ENCODE measurements around the gene PCBP2. TPM values are rescaled to one million over a fixed set of nuclear protein-coding genes. Genes with fewer than 3 reads are reported as not detected.

Gene PCBP2
- total and polyA plus RNA-seq, 2 of the 4 experiments (the other 2 are of a cell fraction): 190 to 586 TPM

DNA sequence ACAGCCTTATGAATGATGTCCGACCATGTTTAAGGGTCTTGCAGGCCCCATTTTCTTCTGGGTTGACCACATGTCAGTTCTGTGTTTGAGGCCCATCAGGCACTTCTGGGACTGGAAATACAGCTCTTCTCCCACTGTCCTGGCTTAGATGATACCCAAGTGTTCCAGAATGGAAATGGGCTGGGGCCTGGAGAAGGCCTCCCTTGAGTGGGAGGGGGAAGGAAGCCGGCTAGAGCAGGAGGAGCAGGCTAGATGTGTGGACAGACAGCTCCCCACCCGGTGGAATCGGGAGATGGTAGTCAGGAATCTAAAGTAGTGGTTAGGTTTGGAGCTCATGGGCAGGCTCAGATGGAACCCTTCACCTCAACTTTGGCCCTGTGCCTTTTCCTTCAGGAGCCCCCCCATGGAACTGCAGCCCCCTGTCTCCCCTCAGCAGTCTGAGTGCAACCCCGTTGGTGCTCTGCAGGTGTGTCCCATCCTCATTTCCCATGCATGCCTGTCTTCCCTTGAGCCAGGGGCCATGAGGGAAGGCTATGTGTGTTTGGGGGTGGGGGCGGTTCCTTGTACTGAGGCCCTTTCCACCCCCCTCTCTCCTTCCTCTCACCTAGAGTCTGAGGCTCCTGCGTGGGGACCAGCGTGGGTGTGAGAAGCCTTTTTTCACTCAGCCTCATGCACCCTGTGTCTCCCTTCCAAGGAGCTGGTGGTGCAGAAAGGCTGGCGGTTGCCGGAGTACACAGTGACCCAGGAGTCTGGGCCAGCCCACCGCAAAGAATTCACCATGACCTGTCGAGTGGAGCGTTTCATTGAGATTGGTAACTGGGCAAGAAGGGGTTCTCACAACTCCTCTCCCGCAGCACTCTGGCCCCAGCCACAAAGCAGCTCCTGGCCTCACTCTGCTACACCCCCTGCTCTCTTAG, 52.4 kb downstream of the PCBP2 start (continued):
- TF ChIP-seq, protein P1, sequence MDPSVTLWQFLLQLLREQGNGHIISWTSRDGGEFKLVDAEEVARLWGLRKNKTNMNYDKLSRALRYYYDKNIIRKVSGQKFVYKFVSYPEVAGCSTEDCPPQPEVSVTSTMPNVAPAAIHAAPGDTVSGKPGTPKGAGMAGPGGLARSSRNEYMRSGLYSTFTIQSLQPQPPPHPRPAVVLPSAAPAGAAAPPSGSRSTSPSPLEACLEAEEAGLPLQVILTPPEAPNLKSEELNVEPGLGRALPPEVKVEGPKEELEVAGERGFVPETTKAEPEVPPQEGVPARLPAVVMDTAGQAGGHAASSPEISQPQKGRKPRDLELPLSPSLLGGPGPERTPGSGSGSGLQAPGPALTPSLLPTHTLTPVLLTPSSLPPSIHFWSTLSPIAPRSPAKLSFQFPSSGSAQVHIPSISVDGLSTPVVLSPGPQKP (IDR thresholded peaks at IDR 0.05; ENCODE audit: borderline replicate concordance, low read depth, low read length): no peak
- TF ChIP-seq FOS (IDR thresholded peaks at IDR 0.05; ENCODE audit: low read depth, low read length): no peak

DNA sequence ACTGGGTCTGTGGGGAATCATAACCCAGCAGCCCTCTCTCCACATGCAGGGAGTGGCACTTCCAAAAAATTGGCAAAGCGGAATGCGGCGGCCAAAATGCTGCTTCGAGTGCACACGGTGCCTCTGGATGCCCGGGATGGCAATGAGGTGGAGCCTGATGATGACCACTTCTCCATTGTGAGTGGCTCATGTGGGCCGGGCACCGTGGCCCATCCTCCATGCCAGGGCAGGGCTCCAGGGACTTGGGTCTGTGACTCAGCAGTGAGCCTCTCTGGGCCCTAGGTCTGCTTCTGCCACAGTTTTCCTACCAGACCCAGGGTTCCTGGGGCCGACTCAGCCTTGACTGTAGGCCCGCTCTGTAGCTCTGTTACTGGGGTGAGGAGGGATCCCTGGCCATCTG, 53.2 kb downstream of the PCBP2 start:
- Histone ChIP-seq H3K4me2 (ENCODE audit: low read depth, low read length) (no peak overlapping the region), H3K9ac (ENCODE audit: low read depth, low read length) (no peak overlapping the region), H3K4me1 (ENCODE audit: control insufficient read depth, insufficient read depth, low read length) (peaks cover 7% of the 10 kb centered on the region), H3K9me3 (ENCODE audit: control insufficient read depth, insufficient read depth, low read length) (no peaks in the 10 kb centered on the region), H3K56ac (ENCODE audit: extremely low read depth, insufficient read depth, low read length) (no peak overlapping the region), H4K20me1 (ENCODE audit: insufficient read depth, low read length) (no peaks in the 10 kb centered on the region), H3K14ac (replicated peaks; ENCODE audit: low read depth, low read length) (no peak overlapping the region), H3K4me3 (ENCODE audit: insufficient read depth, low read depth, low read length) (no peak overlapping the region), H3K9me1 (ENCODE audit: insufficient read depth, low read length) (peaks cover 8% of the 10 kb centered on the region), H2BK15ac (ENCODE audit: low read depth, low read length) (no peak overlapping the region), H3K27ac (ENCODE audit: insufficient read depth, low read length) (no peak overlapping the region), H4K8ac (ENCODE audit: low read depth in 2 of 2, low read length in 2 of 2) (no peak overlapping the region), H4K5ac (ENCODE audit: low read depth, low read length) (no peak overlapping the region), H3K23ac (ENCODE audit: low read depth, low read length) (no peak overlapping the region), H2BK120ac (ENCODE audit: low read depth, low read length) (no peak overlapping the region), H2BK5ac (ENCODE audit: low read depth, low read length, poor library complexity, severe bottlenecking) (peak overlapping the region; percentile 63), H2BK20ac (ENCODE audit: low read depth, low read length) (no peak overlapping the region), H3K4ac (ENCODE audit: low read depth, low read length) (no peak overlapping the region), H3K79me1 (ENCODE audit: low read depth in 1 of 2, low read length in 2 of 2) (peaks cover 8 to 48% of the 10 kb centered on the region in 2 experiments; a peak in 3 of 4 replicates), H2AK9ac (replicated peaks; ENCODE audit: low read depth, low read length, poor library complexity) (peak overlapping the region; percentile 4), H3K18ac (ENCODE audit: low read depth, low read length) (no peak overlapping the region), H2AK5ac (ENCODE audit: low read depth, low read length) (no peak overlapping the region), H4K91ac (ENCODE audit: insufficient read depth, low read depth, low read length) (no peak overlapping the region), H3K27me3 (ENCODE audit: control insufficient read depth, insufficient read depth, low read length) (no peaks in the 10 kb centered on the region), H2AFZ (replicated peaks; ENCODE audit: low read length, poor library complexity) (peak overlapping the region; percentile 3), H3K36me3 (ENCODE audit: control insufficient read depth, insufficient read depth, low read length) (peaks cover 28% of the 10 kb centered on the region)
- POLR2A ChIA-PET (ENCODE audit: unreplicated experiment): no interaction called here
- DNase-seq: peak; percentile 49
- no TSS peak for BruUV-seq (replicated peaks)
- dilution Hi-C loops (cut with HindIII; ENCODE audit: low sequenced_read_pairs, unreplicated experiment) (no loop called here), intact Hi-C loops (cut with micrococcal nuclease) (loop anchor here (5.0 kb wide), 1 partner anchor 293 kb away; no protein-coding TSS in a partner anchor), in situ Hi-C loops (cut with MboI; ENCODE audit: low sequenced_read_pairs) (loop anchor here (10.0 kb wide), 1 partner anchor 180 kb away; the partner anchor contains the start of gene AAAS)
- WGBS, 2 experiments (ENCODE audit: extremely low coverage in 2 of 2, insufficient read length in 1 of 2): 65% methylated on average over 4 of the region's 10 CpGs; no CpG with 5 or more reads in 1 of the 2 experiments
- CTCF ChIA-PET: no interaction called here
- no peak for ATAC-seq (ENCODE audit: low read depth)
- TF ChIP-seq MAZ (IDR thresholded peaks at IDR 0.05; ENCODE audit: borderline replicate concordance, low read depth, low read length) (no peak), MXI1 (IDR thresholded peaks at IDR 0.05; ENCODE audit: borderline replicate concordance, low read depth, low read length) (no peak), NFE2L2 (IDR thresholded peaks at IDR 0.05; ENCODE audit: low read depth, low read length) (no peak), POLR2A (IDR thresholded peaks at IDR 0.05; ENCODE audit: low read depth, low read length) (no peak), BHLHE40 (IDR thresholded peaks at IDR 0.05; ENCODE audit: low read depth, low read length) (no peak), RFX5 (IDR thresholded peaks at IDR 0.05; ENCODE audit: low read depth, low read length) (no peak), CEBPB (IDR thresholded peaks at IDR 0.05; ENCODE audit: low read depth, low read length) (no peak), RAD21 (IDR thresholded peaks at IDR 0.05; ENCODE audit: low read length) (no peak), FOS (IDR thresholded peaks at IDR 0.05; ENCODE audit: low read depth, low read length) (no peak), SMC3 (IDR thresholded peaks at IDR 0.05; ENCODE audit: low read depth, low read length) (no peak)
- TF ChIP-seq, protein P2, sequence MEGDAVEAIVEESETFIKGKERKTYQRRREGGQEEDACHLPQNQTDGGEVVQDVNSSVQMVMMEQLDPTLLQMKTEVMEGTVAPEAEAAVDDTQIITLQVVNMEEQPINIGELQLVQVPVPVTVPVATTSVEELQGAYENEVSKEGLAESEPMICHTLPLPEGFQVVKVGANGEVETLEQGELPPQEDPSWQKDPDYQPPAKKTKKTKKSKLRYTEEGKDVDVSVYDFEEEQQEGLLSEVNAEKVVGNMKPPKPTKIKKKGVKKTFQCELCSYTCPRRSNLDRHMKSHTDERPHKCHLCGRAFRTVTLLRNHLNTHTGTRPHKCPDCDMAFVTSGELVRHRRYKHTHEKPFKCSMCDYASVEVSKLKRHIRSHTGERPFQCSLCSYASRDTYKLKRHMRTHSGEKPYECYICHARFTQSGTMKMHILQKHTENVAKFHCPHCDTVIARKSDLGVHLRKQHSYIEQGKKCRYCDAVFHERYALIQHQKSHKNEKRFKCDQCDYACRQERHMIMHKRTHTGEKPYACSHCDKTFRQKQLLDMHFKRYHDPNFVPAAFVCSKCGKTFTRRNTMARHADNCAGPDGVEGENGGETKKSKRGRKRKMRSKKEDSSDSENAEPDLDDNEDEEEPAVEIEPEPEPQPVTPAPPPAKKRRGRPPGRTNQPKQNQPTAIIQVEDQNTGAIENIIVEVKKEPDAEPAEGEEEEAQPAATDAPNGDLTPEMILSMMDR (conservative IDR thresholded peaks at IDR 0.05; ENCODE audit: low read depth, low read length): no peak

Data from IMR-90 (cell line).